ENCODE results near the gene INS. TPM values are rescaled to one million over a fixed set of nuclear protein-coding genes. Genes with fewer than 3 reads are reported as not detected.

INS gene
- total RNA-seq = not detected
- polyA plus RNA-seq = not detected

GRCh38 chr11:2160736-2161259, at the start of gene INS:
INS (minus strand) TSS chr11:2161209; CDS start chr11:2160971, 238 bp downstream.
- H3K9me3 ChIP-seq (ENCODE audit: control insufficient read depth in 2 of 2, low read length in 2 of 2) = no peaks in the 10 kb centered on the region
- ATAC-seq (ENCODE audit: low read depth in 2 of 2) (no peak), DNase-seq (no peak)
- H3K27me3 ChIP-seq (ENCODE audit: control insufficient read depth, insufficient read depth, low read length) = no peaks in the 10 kb centered on the region
- H3K4me3 Mint-ChIP-seq = no peak within 1 kb of the TSS
- no peak within 1 kb of the TSS for H3K4me3 ChIP-seq (ENCODE audit: low read depth, low read length)
- H3K36me3 Mint-ChIP-seq = no peaks in the 10 kb centered on the region
- H3K4me1 Mint-ChIP-seq = no peaks in the 10 kb centered on the region
- H3K9me3 Mint-ChIP-seq = no peaks in the 10 kb centered on the region
- H3K36me3 ChIP-seq (ENCODE audit: control insufficient read depth, insufficient read depth, low read length) = no peaks in the 10 kb centered on the region
- H3K4me1 ChIP-seq (ENCODE audit: control insufficient read depth, insufficient read depth, low read length, poor library complexity, severe bottlenecking) = no peaks in the 10 kb centered on the region
- H3K27ac Mint-ChIP-seq = no peak within 1 kb of the TSS
- no peak within 1 kb of the TSS for H3K27ac ChIP-seq (ENCODE audit: insufficient read depth, low read length, poor library complexity, severe bottlenecking)
- H3K27me3 Mint-ChIP-seq = no peaks in the 10 kb centered on the region

- H3K9me3 ChIP-seq (ENCODE audit: control insufficient read depth in 2 of 2, low read length in 2 of 2) = no peaks in the 10 kb centered on the region
- peaks cover 6% of the 10 kb centered on the region for H3K4me1 ChIP-seq (ENCODE audit: control insufficient read depth, insufficient read depth, low read length, poor library complexity, severe bottlenecking)
- ATAC-seq (ENCODE audit: low read depth in 2 of 2) = no peak
- H3K9me3 Mint-ChIP-seq = no peaks in the 10 kb centered on the region
- no peaks in the 10 kb centered on the region for H3K36me3 Mint-ChIP-seq
- H3K27me3 Mint-ChIP-seq = no peaks in the 10 kb centered on the region
- no peaks in the 10 kb centered on the region for H3K27me3 ChIP-seq (ENCODE audit: control insufficient read depth, insufficient read depth, low read length)
- H3K4me1 Mint-ChIP-seq = peaks cover 0 to 16% (median 4%) of the 10 kb centered on the region in 4 donors
- no peak overlapping the region for H3K27ac ChIP-seq (ENCODE audit: insufficient read depth, low read length, poor library complexity, severe bottlenecking)
- no peaks in the 10 kb centered on the region for H3K36me3 ChIP-seq (ENCODE audit: control insufficient read depth, insufficient read depth, low read length)
- no peak overlapping the region for H3K27ac Mint-ChIP-seq
- no peak overlapping the region for H3K4me3 Mint-ChIP-seq
- no peak for DNase-seq
- H3K4me3 ChIP-seq (ENCODE audit: low read depth, low read length) = no peak overlapping the region
Measured at GRCh38 chr11:2210366-2211112, 49.5 kb upstream of the INS start.

GRCh38 chr11:2209900-2210321, 48.9 kb upstream of the INS start:
- DNase-seq (no peak), ATAC-seq (ENCODE audit: low read depth in 2 of 2) (no peak)
- H3K36me3 ChIP-seq (ENCODE audit: control insufficient read depth, insufficient read depth, low read length) = no peaks in the 10 kb centered on the region
- H3K27ac ChIP-seq (ENCODE audit: insufficient read depth, low read length, poor library complexity, severe bottlenecking) = no peak overlapping the region
- Mint-ChIP-seq H3K36me3 (no peaks in the 10 kb centered on the region), H3K9me3 (no peaks in the 10 kb centered on the region), H3K4me1 (peaks cover 0 to 16% (median 4%) of the 10 kb centered on the region in 4 donors), H3K27ac (no peak overlapping the region), H3K27me3 (no peaks in the 10 kb centered on the region), H3K4me3 (no peak overlapping the region)
- H3K9me3 ChIP-seq (ENCODE audit: control insufficient read depth in 2 of 2, low read length in 2 of 2) = no peaks in the 10 kb centered on the region
- no peaks in the 10 kb centered on the region for H3K27me3 ChIP-seq (ENCODE audit: control insufficient read depth, insufficient read depth, low read length)
- peaks cover 6% of the 10 kb centered on the region for H3K4me1 ChIP-seq (ENCODE audit: control insufficient read depth, insufficient read depth, low read length, poor library complexity, severe bottlenecking)
- no peak overlapping the region for H3K4me3 ChIP-seq (ENCODE audit: low read depth, low read length)

- Histone ChIP-seq H3K4me1 (ENCODE audit: control insufficient read depth, insufficient read depth, low read length, poor library complexity, severe bottlenecking) (peaks cover 6% of the 10 kb centered on the region), H3K27me3 (ENCODE audit: control insufficient read depth, insufficient read depth, low read length) (no peaks in the 10 kb centered on the region), H3K9me3 (ENCODE audit: control insufficient read depth in 2 of 2, low read length in 2 of 2) (no peaks in the 10 kb centered on the region), H3K27ac (ENCODE audit: insufficient read depth, low read length, poor library complexity, severe bottlenecking) (no peak overlapping the region), H3K36me3 (ENCODE audit: control insufficient read depth, insufficient read depth, low read length) (no peaks in the 10 kb centered on the region), H3K4me3 (ENCODE audit: low read depth, low read length) (no peak overlapping the region)
- H3K36me3 Mint-ChIP-seq = no peaks in the 10 kb centered on the region
- ATAC-seq (ENCODE audit: low read depth in 2 of 2) = no peak
- no peaks in the 10 kb centered on the region for H3K27me3 Mint-ChIP-seq
- no peak for DNase-seq
- H3K27ac Mint-ChIP-seq = no peak overlapping the region
- H3K4me3 Mint-ChIP-seq = no peak overlapping the region
- no peaks in the 10 kb centered on the region for H3K9me3 Mint-ChIP-seq
- H3K4me1 Mint-ChIP-seq = peaks cover 0 to 15% (median 4%) of the 10 kb centered on the region in 4 donors
Measured at GRCh38 chr11:2209370-2209801, 48.4 kb upstream of the INS start.

- H3K27me3 ChIP-seq (ENCODE audit: control insufficient read depth, insufficient read depth, low read length) = no peaks in the 10 kb centered on the region
- H3K36me3 ChIP-seq (ENCODE audit: control insufficient read depth, insufficient read depth, low read length) = no peaks in the 10 kb centered on the region
- H3K4me3 Mint-ChIP-seq = no peak overlapping the region
- DNase-seq (no peak), ATAC-seq (ENCODE audit: low read depth in 2 of 2) (no peak)
- no peaks in the 10 kb centered on the region for H3K27me3 Mint-ChIP-seq
- no peaks in the 10 kb centered on the region for H3K9me3 ChIP-seq (ENCODE audit: control insufficient read depth in 2 of 2, low read length in 2 of 2)
- no peaks in the 10 kb centered on the region for H3K36me3 Mint-ChIP-seq
- peaks cover 6% of the 10 kb centered on the region for H3K4me1 ChIP-seq (ENCODE audit: control insufficient read depth, insufficient read depth, low read length, poor library complexity, severe bottlenecking)
- no peaks in the 10 kb centered on the region for H3K9me3 Mint-ChIP-seq
- no peak overlapping the region for H3K27ac Mint-ChIP-seq
- no peak overlapping the region for H3K27ac ChIP-seq (ENCODE audit: insufficient read depth, low read length, poor library complexity, severe bottlenecking)
- H3K4me3 ChIP-seq (ENCODE audit: low read depth, low read length) = no peak overlapping the region
- H3K4me1 Mint-ChIP-seq = peaks cover 0 to 9% (median 4%) of the 10 kb centered on the region in 4 donors
Measured at GRCh38 chr11:2208691-2209369, 47.8 kb upstream of the INS start.

- no peaks in the 10 kb centered on the region for H3K36me3 Mint-ChIP-seq
- peak overlapping the region in 1 of 3 donors; percentile 58 for H3K27ac Mint-ChIP-seq
- no peaks in the 10 kb centered on the region for H3K27me3 ChIP-seq (ENCODE audit: control insufficient read depth, insufficient read depth, low read length)
Measured at GRCh38 chr11:2207773-2208621, 47.0 kb upstream of the INS start.

GRCh38 chr11:2207212-2207611, 46.2 kb upstream of the INS start:
- no peaks in the 10 kb centered on the region for H3K9me3 Mint-ChIP-seq
- no peaks in the 10 kb centered on the region for H3K9me3 ChIP-seq (ENCODE audit: control insufficient read depth in 2 of 2, low read length in 2 of 2)
- no peak overlapping the region for H3K27ac ChIP-seq (ENCODE audit: insufficient read depth, low read length, poor library complexity, severe bottlenecking)
- no peak overlapping the region for H3K4me3 Mint-ChIP-seq
- peaks cover 0 to 2% (median 0%) of the 10 kb centered on the region in 4 donors for H3K4me1 Mint-ChIP-seq
- no peaks in the 10 kb centered on the region for H3K27me3 Mint-ChIP-seq
- DNase-seq = no peak
- H3K36me3 Mint-ChIP-seq = no peaks in the 10 kb centered on the region
- H3K27ac Mint-ChIP-seq = no peak overlapping the region
- no peak for ATAC-seq (ENCODE audit: low read depth in 2 of 2)
- no peaks in the 10 kb centered on the region for H3K27me3 ChIP-seq (ENCODE audit: control insufficient read depth, insufficient read depth, low read length)
- H3K36me3 ChIP-seq (ENCODE audit: control insufficient read depth, insufficient read depth, low read length) = no peaks in the 10 kb centered on the region
- no peak overlapping the region for H3K4me3 ChIP-seq (ENCODE audit: low read depth, low read length)
- H3K4me1 ChIP-seq (ENCODE audit: control insufficient read depth, insufficient read depth, low read length, poor library complexity, severe bottlenecking) = no peaks in the 10 kb centered on the region

More at GRCh38 chr11:2207773-2208621, 47.0 kb upstream of the INS start:
- no peak for DNase-seq
- Mint-ChIP-seq H3K4me3 (no peak overlapping the region), H3K9me3 (no peaks in the 10 kb centered on the region), H3K4me1 (peaks cover 0 to 2% (median 0%) of the 10 kb centered on the region in 4 donors), H3K27me3 (no peaks in the 10 kb centered on the region)
- no peak overlapping the region for H3K27ac ChIP-seq (ENCODE audit: insufficient read depth, low read length, poor library complexity, severe bottlenecking)
- H3K36me3 ChIP-seq (ENCODE audit: control insufficient read depth, insufficient read depth, low read length) = no peaks in the 10 kb centered on the region
- no peak for ATAC-seq (ENCODE audit: low read depth in 2 of 2)
- H3K4me1 ChIP-seq (ENCODE audit: control insufficient read depth, insufficient read depth, low read length, poor library complexity, severe bottlenecking) = no peaks in the 10 kb centered on the region
- H3K4me3 ChIP-seq (ENCODE audit: low read depth, low read length) = no peak overlapping the region
- no peaks in the 10 kb centered on the region for H3K9me3 ChIP-seq (ENCODE audit: control insufficient read depth in 2 of 2, low read length in 2 of 2)

All from CD4-positive, CD25-positive, alpha-beta regulatory T cell (primary cell).